COLO829 (cell line): ENCODE measurements around the gene SPSB2.
A peak's percentile ranks its signal among the peaks of the same experiment; 100 is the strongest.
"Not testable (repeated sequence)": the region's sequence is repeated elsewhere in the genome, so short reads cannot be mapped to it uniquely, and the experiment has no call there.

Experiments used
- DNase-seq: peaks from one replicate; pipeline ENCODE4 v3.0.0; 2012; ENCODE audit warnings: low spot score

Gene SPSB2

DNA sequence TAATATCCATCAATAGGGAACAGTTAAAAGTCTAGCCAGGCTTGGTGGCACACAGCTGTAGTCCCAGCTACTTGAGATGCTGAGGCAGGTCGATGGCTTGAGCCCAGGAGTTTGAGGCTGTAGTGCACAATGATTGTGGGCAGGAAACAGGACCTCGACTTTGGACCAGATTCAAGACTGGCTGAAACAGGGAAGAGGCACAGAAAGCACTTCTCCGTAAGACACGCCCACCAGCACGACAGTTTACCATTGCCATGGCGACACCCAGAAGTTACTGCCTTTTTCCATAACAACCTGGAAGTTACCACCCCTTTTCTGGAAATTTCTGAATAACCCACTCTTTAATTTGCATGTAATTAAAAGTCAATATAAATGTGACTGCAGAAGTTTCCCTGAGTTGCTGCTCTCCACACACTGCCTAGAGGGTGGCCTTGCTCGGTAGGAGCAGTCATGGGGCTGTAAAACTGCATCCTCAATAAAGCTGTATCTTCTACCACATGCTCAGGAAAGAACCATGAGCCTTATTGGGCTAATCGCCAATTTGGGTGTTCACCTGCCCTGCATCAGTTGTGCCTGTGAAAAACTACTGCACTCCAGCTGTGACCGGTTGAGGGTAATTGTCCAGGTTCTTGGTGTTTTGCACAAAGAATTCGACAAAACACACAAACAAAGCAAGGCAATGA, 26.9 kb upstream of the SPSB2 start:
- no peak for DNase-seq

- no peak for DNase-seq
Measured at GRCh38 chr12:6899427-6899826, 26.3 kb upstream of the SPSB2 start.

DNA sequence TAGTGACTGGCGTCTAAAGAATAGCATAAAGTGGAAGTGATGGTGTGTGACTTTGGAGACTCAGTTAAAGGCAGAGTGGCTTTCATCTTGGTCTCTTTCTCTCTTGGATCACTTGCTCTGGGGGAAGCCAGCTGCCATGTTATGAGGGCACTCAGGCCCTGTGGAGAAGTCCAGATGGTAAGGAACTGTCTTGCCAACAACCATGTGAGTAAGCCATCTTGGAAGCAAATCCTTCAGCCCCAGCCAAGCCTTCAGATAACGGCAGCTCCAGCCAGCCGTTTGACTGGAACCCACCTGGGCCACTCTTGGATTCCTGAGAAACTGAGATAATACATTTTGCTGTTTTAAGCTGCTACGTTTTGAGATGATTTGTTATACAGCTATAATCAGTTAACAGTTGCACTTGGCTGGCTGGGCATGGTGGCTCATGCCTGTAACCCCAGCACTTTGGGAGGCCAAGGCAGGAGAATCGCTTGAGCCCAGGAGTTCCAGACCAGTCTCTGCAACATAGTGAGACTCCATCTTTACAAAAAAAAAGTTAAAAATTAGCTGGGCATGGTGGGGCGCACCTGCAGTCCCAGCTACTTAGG, 23.8 kb upstream of the SPSB2 start:
- DNase-seq: no peak

DNA sequence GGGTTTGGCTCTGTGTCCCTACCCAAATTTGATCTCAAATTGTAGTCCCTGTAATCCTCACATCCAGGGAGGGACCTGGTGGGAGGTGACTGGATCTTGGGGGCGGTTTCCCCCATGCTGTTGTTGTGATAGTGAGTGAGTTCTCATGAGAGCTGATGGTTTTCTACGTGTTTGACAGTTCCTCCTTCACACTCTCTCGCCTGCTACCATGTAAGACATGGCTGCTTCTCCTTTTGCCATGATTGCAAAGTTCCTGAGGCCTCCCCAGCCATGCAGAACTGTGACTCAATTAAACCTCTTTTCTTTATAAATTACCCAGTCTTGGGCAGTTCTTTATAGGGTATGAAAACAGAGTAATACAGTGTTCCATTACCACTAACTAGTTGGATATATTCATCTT, 21.2 kb upstream of the SPSB2 start:
- DNase-seq: no peak

- not testable (repeated sequence) for DNase-seq
Measured at GRCh38 chr12:6892683-6893082, 19.6 kb upstream of the SPSB2 start.

DNA sequence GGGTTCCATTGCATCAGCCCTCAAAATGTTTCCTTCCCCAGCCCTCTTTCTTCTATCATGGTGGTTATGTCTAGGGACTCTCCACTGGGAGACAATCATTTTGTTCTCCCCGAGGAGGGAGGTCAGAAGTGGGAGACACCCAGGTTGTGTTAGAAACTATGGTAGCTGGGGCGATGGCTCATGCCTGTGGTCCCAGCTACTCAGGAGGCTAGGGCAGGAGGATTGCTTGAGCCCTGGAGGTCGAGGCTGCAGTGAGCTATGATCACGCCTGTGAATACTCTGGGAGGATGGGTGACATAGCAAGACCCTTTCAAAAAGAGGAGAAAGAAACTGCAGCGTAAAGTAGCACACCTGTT, 18.5 kb upstream of the SPSB2 start:
- no peak for DNase-seq

DNA sequence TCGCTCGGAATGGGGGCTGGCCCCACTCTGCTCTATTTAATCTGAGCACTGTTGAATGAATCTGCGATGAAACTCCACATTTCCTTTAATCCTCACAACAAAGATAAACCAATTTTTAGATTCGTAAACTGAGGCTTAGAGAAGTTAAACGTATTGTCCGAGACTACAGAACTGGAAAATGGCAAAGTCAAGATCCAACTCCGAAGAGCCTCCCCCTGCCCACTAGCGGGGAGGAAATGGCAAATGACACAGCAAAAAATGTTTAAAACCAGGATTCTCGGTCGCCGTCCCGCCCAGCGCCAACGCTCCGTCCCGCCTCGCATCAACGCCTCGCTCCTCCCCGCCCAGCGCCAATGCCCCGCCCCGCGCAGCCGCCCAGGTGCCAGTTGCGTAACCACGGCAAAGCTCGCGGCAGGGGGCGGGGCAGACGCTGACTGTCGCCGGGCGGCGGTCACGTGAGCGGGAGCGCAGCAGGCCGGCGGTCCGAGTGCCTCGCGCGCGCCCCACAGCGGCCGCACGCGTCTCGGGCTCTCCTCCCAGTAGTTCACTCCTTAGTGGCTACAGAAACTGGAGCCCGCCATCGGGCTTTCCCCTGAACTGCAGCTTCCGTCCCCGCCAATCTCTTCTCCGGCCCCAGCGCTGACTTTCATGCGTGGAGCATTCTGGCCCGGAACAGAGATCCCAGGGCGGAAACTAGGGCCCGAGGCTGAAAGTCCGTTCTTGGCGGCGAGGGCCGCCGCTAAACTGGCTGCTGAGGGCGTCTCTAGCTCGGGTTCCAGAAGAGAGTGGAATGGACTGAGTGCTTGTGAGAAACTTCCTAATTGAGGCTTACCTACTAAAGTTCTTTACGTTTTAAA, 17.9 kb upstream of the SPSB2 start:
- DNase-seq: peak; percentile 94

DNA sequence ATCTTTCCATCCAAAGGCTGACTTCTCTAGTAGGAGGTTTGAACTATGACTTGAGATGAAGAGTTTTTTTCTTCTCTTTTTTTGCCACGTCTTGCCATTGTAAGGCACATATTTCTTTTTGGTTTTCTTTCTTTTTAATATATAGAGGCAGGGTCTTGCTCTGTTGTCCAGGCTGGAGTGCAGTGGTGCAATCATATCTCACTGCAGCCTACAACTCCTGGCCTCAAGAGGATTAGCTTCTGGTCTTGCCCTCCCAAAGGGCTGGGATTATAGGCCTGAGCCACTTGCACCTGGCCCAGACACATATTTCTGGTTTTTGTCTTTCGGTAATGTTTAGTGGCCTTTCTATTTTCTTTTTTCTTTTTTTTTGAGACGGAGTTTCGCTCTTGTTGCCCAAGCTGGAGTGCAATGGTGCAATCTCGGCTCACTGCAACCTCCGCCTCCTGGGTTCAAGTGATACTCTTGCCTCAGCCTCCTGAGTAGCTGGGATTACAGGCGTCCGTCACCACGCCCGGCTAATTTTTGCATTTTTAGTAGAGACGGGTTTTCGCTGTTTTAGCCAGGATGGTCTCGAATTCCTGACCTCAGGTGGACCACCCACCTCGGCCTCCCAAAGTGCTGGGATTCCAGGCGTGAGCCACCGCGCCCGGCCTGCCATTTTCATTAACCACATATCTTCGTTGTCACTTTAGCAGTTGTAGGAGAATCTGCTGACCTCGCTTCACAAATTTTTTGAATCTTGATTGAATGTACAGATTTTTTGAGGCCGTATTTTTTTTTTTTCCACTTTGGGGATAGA, 16.9 kb upstream of the SPSB2 start:
- not testable (repeated sequence) for DNase-seq

- DNase-seq: not testable (repeated sequence)
Measured at GRCh38 chr12:6888794-6889193, 15.7 kb upstream of the SPSB2 start.

- DNase-seq: no peak
Measured at GRCh38 chr12:6888360-6888759, 15.3 kb upstream of the SPSB2 start.

GRCh38 chr12:6887460-6887859, 14.4 kb upstream of the SPSB2 start:
- no peak for DNase-seq

DNA sequence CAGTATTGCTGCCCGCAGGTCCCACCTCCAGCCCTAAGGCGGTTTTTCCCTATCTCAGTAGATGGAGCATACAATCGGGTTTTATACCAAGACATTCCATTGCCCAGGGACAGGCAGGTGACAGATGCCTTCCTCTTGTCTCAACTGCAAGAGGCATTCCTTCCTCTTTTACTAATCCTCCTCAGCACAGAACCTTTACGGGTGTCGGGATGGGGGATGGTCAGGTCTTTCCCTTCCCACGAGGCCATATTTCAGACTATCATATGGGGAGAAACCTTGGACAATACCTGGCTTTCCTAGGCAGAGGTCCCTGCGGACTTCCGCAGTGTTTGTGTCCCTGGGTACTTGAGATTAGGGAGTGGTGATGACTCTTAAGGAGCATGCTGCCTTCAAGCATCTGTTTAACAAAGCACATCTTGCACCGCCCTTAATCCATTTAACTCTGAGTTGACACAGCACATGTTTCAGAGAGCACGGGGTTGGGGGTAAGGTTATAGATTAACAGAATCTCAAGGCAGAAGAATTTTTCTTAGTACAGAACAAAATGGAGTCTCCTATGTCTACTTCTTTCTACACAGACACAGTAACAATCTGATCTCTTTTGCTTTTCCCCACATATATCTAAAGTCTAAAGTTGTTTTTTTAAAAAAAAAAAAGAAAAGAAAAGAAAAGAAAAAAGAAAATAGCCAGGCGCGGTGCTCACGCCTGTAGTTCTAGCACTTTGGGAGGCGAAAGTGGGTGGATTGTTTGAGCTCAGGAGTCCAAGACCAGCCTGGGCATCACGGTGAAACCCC, 13.3 kb upstream of the SPSB2 start:
- not testable (repeated sequence) for DNase-seq

DNA sequence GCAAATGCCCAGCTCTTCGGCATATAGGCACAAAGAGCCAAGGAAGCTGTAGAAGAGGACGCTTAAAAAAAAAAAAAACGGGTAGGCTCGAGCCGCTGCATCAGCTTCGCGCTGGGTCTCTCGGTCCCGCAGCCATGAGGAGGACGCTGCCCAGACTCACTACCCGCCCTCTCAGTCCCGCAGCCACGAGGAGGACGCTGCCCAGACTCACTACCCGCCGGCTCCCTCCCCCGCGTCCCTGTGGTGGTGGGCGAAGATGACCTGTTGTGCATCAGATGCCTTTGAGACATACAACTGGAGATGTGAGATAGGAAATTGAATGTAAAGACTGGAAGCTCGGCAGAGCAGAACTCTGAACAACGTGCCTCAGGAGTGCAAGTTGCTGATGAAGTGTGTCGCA, 11.4 kb upstream of the SPSB2 start:
- DNase-seq: no peak

DNA sequence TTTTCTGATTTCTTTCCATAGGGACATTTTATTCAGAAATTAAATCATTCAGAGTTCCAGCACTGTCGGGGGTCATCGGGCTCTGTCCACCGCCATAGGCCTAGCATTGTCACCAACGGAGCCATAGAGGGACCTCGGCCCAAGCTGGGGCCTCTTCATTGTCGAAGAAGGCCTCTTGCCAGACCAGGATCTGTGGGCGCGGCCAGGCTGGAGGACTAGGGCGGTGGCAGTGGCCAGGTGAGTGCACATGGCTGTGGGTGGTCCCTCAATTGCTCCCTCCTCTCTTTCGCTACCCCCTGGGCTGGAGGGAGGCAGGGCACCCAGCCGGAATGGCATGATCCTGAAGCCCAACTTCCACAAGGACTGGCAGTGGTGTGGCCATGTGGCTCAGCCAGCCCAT, 10.6 kb upstream of the SPSB2 start:
- no peak for DNase-seq

DNA sequence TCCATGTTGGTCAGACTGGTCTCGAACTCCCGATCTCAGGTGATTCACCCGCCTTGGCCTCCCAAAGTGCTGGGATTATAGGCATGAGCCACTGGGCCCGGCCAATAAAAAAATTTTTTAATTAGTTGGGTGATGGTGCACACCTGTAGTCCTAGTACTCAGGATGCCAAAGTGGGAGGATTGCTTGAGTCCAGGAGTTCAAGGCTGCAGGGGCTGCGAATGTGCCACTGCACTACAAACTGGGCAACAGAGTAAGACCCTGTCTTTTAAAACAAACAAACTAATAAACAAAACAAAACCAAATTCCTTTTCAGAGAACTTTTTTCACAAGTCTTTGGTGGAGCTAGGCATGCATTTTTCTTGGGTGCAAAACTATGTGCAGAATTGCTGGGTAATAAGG, 10.1 kb upstream of the SPSB2 start:
- no peak for DNase-seq

DNA sequence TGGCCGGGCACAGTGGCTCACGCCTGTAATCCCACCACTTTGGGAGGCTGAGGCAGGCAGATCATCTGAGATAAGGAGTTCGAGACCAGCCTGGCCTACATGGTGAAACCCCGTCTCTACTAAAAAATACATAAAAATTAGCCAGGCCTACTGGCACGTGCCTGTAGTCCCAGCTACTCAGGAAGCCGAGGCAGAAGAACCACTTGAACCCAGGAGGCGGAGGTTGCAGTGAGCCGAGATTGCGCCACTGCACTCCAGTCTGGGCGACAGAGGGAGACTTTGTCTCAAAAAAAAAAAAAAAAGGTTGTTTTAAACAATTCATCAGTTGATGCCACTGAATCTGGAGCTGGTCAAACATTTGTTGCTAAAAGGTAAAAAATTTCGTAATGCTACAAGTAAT, 6.7 kb upstream of the SPSB2 start:
- DNase-seq: not testable (repeated sequence)

DNA sequence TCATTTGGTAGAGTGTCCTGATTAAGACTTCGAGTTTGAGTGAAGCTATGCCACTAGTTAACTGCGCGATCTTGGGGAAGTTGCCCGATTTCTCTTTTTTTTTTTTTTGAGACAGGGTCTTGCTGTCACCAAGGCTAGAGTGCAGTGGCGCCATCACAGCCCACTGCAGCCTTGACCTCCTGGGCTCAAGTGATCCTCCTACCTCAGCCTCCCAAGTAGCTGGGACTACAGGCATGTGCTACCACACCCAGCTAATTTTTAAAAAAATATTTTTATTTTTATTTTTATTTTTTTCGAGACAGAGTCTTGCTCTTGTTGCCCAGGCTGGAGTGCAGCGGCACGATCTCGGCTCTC, 889 bp upstream of the SPSB2 start:
- DNase-seq: not testable (repeated sequence)

DNA sequence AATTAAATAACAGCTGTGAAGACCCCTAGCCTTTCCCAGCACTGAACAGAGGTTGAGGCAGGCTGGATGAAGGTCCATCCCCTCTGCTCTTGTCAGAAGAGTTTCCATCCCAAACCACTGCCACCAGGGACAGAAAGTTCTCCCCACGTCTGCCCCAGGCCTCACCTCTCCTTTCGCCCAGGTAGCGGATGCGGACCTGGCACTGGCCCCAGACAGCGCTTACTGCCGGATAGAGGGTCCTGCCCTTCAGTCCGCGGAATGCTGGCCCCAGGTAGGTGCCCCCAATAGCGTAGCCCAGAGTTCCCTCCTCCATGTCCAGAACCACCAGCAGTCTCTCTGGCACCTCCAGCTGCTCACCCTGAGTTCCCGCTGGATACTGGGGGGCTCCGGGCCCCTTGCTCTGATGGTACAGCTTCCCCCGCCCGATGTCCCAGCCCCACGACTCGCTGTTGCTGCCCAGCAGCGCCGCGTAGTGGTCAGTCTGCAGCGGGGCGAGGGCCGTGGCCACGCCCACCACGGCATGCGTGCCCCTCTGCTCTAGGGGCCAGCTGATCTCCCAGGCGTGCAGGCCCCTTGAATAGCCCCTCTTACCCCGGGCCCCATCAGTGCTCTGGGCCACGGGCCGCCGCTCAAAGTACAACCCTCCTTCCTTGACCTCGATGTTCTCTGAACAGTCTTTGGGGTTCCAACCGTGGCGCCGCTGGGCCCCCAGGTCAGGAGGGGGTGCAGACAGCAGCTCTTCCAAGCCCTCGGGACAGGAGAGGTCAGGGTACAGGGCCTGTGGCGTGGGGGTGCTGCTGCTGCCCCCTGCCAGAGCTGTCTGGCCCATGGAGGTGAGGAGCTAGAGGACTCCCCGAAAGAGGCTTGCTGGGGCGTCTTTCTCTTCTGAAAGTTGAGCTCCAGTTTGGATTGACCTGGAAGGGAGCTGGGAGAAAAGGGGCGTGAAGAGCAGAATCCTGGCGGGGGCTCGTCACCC, 742 bp downstream of the SPSB2 start:
- DNase-seq: peak; percentile 66

DNA sequence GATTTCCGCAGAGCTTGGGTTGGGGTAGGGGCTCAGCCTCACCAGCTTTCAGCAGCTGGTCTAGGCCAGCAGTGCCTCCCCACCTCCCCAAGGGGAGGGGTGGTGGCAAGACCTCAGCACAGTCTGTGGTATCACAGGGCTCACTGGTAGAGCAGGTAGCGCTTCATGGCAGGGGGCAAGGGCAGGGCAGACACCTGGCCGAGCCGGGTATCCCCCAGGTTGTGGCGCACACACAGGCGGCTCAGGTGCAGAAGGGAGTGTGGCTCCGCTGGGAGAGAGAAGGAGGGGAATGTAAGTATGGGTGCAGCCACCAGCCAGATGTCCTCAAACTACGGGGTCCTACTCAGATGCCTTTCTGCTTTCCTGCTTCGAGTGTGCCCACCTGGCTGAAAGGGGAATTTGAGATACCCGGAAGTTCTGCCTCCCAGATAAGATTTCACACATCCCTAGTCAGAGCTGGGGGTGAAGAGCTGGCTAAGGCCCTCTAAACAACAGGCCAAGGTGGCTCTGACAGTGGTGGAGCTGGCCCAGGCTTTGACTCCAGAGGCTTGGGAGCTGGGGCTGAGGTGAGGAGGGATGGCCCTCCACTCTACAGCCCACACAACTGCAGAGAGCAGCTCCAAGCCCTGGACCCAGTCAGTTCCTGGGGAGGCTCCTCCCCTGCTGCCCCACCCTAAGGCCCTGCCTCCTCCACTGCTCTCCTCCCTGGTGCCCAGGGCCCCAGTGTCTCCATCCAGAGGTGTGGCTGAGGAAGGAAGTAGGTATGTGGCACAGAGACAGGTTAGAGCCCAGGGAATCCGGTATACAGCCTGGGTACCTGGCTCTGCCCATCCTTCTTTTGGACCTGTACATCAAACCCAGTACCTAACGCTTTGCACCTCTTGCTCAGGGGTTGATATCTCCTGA, 1.8 kb downstream of the SPSB2 start:
- DNase-seq: no peak
